NCI-H2196 (cell line): ENCODE data around the gene RPTOR.

Experiments
- DNase-seq: peaks from one replicate; lab custom pipeline; 2025; ENCODE audit not compliant: unreplicated experiment; lab: John Stamatoyannopoulos, UW

Gene RPTOR

GRCh38 chr17:80664217-80664790, 119.7 kb downstream of the RPTOR start:
- no peak for DNase-seq

GRCh38 chr17:80665792-80666191, 121.2 kb downstream of the RPTOR start:
- no peak for DNase-seq

- no peak for DNase-seq
Measured at GRCh38 chr17:80666867-80667266, 122.2 kb downstream of the RPTOR start.

- no peak for DNase-seq
Measured at GRCh38 chr17:80667462-80668277, 123.0 kb downstream of the RPTOR start.

- no peak for DNase-seq
Measured at GRCh38 chr17:80668375-80669148, 123.9 kb downstream of the RPTOR start.

- no peak for DNase-seq
Measured at GRCh38 chr17:80671039-80671824, 126.6 kb downstream of the RPTOR start.

- no peak for DNase-seq
Measured at GRCh38 chr17:80671825-80672110, 127.1 kb downstream of the RPTOR start.

- no peak for DNase-seq
Measured at GRCh38 chr17:80673152-80673920, 128.7 kb downstream of the RPTOR start.

GRCh38 chr17:80675438-80676095, 130.9 kb downstream of the RPTOR start:
- no peak for DNase-seq

GRCh38 chr17:80676096-80676466, 131.4 kb downstream of the RPTOR start:
- DNase-seq: no peak

- DNase-seq: no peak
Measured at GRCh38 chr17:80676564-80676963, 131.9 kb downstream of the RPTOR start.

- DNase-seq: no peak
Measured at GRCh38 chr17:80677214-80677756, 132.6 kb downstream of the RPTOR start.

- DNase-seq: no peak
Measured at GRCh38 chr17:80679816-80680215, 135.2 kb downstream of the RPTOR start.

- no peak for DNase-seq
Measured at GRCh38 chr17:80681215-80681614, 136.6 kb downstream of the RPTOR start.

GRCh38 chr17:80682372-80682771, 137.7 kb downstream of the RPTOR start:
- no peak for DNase-seq

- DNase-seq: no peak
Measured at GRCh38 chr17:80683625-80684104, 139.0 kb downstream of the RPTOR start.

- no peak for DNase-seq
Measured at GRCh38 chr17:80687839-80688238, 143.2 kb downstream of the RPTOR start.

- peak; percentile 44 for DNase-seq
Measured at GRCh38 chr17:80689129-80689619, 144.5 kb downstream of the RPTOR start.

GRCh38 chr17:80691784-80692183, 147.1 kb downstream of the RPTOR start:
- DNase-seq: no peak
